Ovary (tissue), 9 donors: ENCODE results near the gene UGP2. TPM values are rescaled to one million over a fixed set of nuclear protein-coding genes. Genes with fewer than 3 reads are reported as not detected.

Experiments
- DNase-seq, 5 donors: peaks; one replicate each; pipeline ENCODE4 v3.0.0-alpha.2; 2019 to 2020
- H3K27ac ChIP-seq, 2 donors: fragments of 200-600 bp; one replicate each; pipeline versions ENCODE4 v1.5.1 to v1.8.0; 2019 to 2022
- H3K27me3 ChIP-seq: fragments of 200-600 bp; one replicate; pipeline ENCODE4 v1.8.0; 2022
- H3K36me3 ChIP-seq: fragments of 200-600 bp; sonication (generic); one replicate; pipeline ENCODE4 v1.5.1; 2019
- H3K4me1 ChIP-seq: one replicate; pipeline ENCODE4 v1.8.1; 2013; ENCODE audit warnings: mild to moderate bottlenecking, moderate library complexity; ENCODE audit not compliant: insufficient read depth
- H3K4me3 ChIP-seq: fragments of 200-600 bp; sonication (generic); one replicate; pipeline ENCODE4 v1.5.1; 2017
- H3K9me3 ChIP-seq, 2 donors: fragments of 200-600 bp in 1 of 2; sonication (generic) in 1 of 2; one replicate each; pipeline versions ENCODE4 v1.5.1 to v1.8.1; 2013 to 2019; ENCODE audit warnings: mild to moderate bottlenecking in 1 of 2, moderate library complexity in 1 of 2
- EP300 ChIP-seq: sonication (generic); formaldehyde crosslinking; IDR thresholded peaks from one replicate; pipeline ENCODE4 v1.6.1; 2017; ENCODE audit warnings: antibody characterized with exemption
- POLR2A ChIP-seq: fragments of 450-650 bp; IDR thresholded peaks from one replicate; pipeline ENCODE4 v1.6.1; 2017; ENCODE audit warnings: antibody characterized with exemption, mild to moderate bottlenecking, moderate library complexity
- WGBS, 3 donors: extraction: QIAGEN DNeasy Blood & Tissue Kit in 1 of 3; methylation state at CpG; one replicate each; pipeline versions ENCODE4 v1.1.5 to v1.1.7; 2013 to 2017; 5-methylcytosine and 5-hydroxymethylcytosine counted together
- intact Hi-C, 4 donors: fragments of 100-400 bp; cut with DNase I; formaldehyde crosslinking; loops; one replicate each; pipeline versions ENCODE4 v1.11.0 to v1.15.1; 2022 to 2023
- polyA plus RNA-seq, 2 donors: library from polyadenylated mRNA; stranded (reverse); fragments of 200-250 nt in 1 of 2; fragments of 350-450 nt in 1 of 2; fragmentation: Illumina TruSeq in 1 of 2; extraction: RNeasy Lipid Tissue Mini Kit (QIAGEN cat#74804) in 1 of 2; gene quantifications; one replicate each; pipeline ENCODE4 v1.2.3, GENCODE V29; 2013 to 2014
- total RNA-seq, 7 donors: library from RNA; depleted of rRNA in 2 of 7; stranded (reverse); fragments of >200 nt in 2 of 7; fragmentation: NEBNext Ultra II Directional in 3 of 7; extraction: Animal tissue kit (Norgen Biotek cat#: 25700) in 3 of 7; gene quantifications; one replicate each; pipeline versions ENCODE4 v1.1.0 to v1.2.4, GENCODE V29; 2016 to 2023
- TF ChIP-seq, protein P1 (sequence below), 3 donors: fragments of 450-650 bp in 2 of 3; fragments of 200-600 bp in 1 of 3; IDR thresholded peaks; one replicate each; pipeline versions ENCODE4 v1.5.1 to v1.8.0; 2016 to 2022; ENCODE audit warnings: antibody characterized with exemption in 3 of 3, mild to moderate bottlenecking in 1 of 3
- donor health status: DM: no; HTN: no; CAD: no; lungs with moderate emphysema.
- donor health status: DM: no; HTN: no; CAD: no.
- donor health status: Bipolar disorder and iron deficiency.
- donor health status: DM: yes; HTN: yes; CAD: no.
- donor health status: DM: no; HTN: no; CAD: no.
- donor health status: DM: yes; HTN: yes; CAD: no.

UGP2 gene
- total and polyA plus RNA-seq, 9 donors, result 63.7 to 129 (median 85.1) TPM

DNA sequence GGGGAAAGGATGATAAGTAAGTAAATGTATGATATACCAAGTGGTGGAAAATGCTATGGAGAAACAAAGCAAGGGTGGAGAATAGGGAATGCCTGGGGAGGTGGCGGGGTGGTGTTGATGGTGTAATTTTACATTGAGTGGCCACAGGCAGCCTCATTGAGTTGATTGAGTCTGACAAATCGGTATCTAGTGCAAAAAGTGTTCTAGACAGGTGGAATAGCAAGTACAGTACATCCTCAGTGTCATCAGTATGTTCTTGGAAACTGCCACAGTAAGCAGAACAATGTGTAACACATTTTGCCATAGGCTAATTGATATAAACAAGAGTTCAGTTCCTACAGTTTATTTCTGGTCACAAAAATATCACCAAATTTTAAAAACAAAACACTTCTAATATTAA is 46.4 kb downstream of the UGP2 start:
- Histone ChIP-seq H3K27ac (no peak overlapping the region), H3K4me1 (no peaks in the 10 kb centered on the region), H3K9me3 (no peaks in the 10 kb centered on the region), H3K36me3 (no peaks in the 10 kb centered on the region), H3K4me3 (no peak overlapping the region), H3K27me3 (no peaks in the 10 kb centered on the region)
- DNase-seq, result no peak
- 91 to 95% (median 92%) methylated on average over 2 of the region's 2 CpGs for WGBS, 3 donors
- intact Hi-C loops, result loop anchor here in 1 of 4 donors (10.0 kb wide), 1 partner anchor 193 kb away; no protein-coding TSS in a partner anchor
- TF ChIP-seq POLR2A (no peak), EP300 (no peak)
- TF ChIP-seq, protein P1, sequence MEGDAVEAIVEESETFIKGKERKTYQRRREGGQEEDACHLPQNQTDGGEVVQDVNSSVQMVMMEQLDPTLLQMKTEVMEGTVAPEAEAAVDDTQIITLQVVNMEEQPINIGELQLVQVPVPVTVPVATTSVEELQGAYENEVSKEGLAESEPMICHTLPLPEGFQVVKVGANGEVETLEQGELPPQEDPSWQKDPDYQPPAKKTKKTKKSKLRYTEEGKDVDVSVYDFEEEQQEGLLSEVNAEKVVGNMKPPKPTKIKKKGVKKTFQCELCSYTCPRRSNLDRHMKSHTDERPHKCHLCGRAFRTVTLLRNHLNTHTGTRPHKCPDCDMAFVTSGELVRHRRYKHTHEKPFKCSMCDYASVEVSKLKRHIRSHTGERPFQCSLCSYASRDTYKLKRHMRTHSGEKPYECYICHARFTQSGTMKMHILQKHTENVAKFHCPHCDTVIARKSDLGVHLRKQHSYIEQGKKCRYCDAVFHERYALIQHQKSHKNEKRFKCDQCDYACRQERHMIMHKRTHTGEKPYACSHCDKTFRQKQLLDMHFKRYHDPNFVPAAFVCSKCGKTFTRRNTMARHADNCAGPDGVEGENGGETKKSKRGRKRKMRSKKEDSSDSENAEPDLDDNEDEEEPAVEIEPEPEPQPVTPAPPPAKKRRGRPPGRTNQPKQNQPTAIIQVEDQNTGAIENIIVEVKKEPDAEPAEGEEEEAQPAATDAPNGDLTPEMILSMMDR (IDR thresholded peaks at IDR 0.05), result no peak

DNA sequence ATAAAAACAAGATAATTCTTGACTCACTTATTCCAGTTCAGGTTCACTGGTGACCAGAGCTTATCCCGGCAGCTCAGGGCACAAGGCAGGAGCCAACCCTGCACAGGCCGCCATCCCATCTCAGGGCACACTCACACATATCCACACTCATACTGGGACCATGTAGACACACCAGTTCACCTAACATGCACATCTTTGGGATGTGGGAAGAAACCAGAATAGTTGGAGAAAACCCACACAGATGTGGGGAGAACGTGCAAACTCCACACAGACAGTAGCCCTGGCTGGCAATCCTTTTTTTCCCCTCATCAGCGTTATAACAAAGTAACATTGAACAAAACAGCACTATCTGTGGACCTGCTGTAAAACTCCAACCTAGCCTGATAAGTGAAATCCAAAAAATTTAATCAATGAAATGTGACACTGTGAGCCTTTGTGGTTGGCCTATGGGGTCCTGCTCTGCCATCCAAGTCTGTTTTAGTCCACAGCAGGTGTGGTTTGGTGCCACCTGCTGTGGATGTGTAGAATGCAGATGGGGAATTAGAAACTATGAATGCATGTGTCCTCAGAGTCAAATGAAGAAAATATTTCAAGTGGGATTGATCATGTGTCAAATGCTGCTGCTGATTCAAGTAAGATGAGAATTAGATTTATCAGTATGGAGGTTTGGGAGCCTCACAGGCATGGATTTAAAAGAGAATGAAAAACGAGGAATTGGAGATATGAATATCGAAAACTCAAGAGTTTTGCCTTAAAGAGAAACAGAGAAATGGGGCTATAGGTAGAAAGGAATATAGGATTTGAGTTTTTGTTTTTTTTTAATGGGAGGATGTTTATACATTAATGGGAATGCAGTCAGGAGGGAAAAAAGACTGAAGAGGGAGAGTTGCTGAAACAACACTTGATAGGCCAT is 47.0 kb downstream of the UGP2 start:
- intact Hi-C loops, result loop anchor here in 1 of 4 donors (10.0 kb wide), 1 partner anchor 194 kb away; no protein-coding TSS in a partner anchor

DNA sequence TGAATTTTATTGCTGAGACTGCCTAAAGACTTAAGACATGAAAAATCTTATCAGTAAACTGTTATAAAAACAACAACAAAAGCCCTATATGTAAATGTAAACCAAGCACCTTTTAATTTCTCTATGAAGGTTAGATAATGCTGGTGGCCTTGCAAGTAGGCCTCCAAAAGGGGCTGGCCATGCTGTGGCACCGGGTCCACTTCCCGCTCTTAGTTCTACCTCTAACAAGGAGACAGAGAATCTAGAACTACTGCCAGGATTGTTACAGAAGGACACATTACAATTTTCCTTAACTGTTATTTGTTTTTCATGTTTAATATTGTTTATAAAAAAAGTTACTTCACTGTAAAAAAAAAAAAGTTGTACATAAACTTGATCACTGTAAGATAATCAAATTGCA is 49.0 kb downstream of the UGP2 start:
- Histone ChIP-seq H3K36me3 (no peaks in the 10 kb centered on the region), H3K9me3 (no peaks in the 10 kb centered on the region), H3K4me3 (no peak overlapping the region), H3K4me1 (peaks cover 2% of the 10 kb centered on the region), H3K27ac (no peak overlapping the region), H3K27me3 (no peaks in the 10 kb centered on the region)
- 90 to 93% (median 92%) methylated on average over 2 of the region's 2 CpGs for WGBS, 3 donors
- no peak for DNase-seq
- TF ChIP-seq, protein P1 (IDR thresholded peaks at IDR 0.05), result no peak
- TF ChIP-seq POLR2A (no peak), EP300 (no peak)
- intact Hi-C loops, result no loop called here

More for the DNA sequence above, 47.0 kb downstream of the UGP2 start:
- Histone ChIP-seq H3K4me3 (no peak overlapping the region), H3K4me1 (peaks cover 2% of the 10 kb centered on the region), H3K27me3 (no peaks in the 10 kb centered on the region), H3K36me3 (no peaks in the 10 kb centered on the region), H3K9me3 (no peaks in the 10 kb centered on the region), H3K27ac (no peak overlapping the region)
- peak in 4 of 5 donors; percentile 25 to 40 (median 33) for DNase-seq
- 81 to 86% (median 82%) methylated on average over 6 of the region's 6 CpGs for WGBS, 3 donors
- TF ChIP-seq, protein P1 (IDR thresholded peaks at IDR 0.05), result peak in 2 of 3 donors; percentile 34 to 63
- TF ChIP-seq POLR2A, result no peak

DNA sequence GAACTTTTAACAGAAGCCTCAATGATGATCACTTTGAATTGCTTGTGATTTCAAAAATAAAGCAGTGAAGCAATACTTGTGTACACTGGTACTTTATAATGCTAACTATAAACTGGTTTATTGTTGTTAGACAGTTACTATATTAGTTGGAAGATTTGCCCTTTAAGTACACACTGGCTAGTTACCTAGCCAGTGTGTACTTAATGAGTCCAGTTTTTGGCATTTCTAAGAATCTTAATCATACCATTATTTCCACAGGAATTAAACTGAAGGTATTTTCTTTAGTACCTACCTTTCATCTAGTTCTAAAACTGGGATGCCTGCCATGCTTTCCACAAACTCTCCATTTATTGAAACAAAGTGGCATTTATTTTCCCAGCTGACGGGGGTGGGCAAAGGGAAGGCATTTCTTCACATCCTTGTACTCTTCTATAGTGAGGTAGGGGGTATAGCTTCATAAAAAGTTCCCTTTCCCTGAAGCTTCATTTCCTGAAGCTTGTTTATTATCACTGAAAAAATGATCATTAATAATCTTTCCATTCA is 49.9 kb downstream of the UGP2 start:
- H3K4me3 ChIP-seq, result no peak overlapping the region
- WGBS, 3 donors, result 62 to 79% (median 75%) methylated on average over 1 of the region's 1 CpG
- TF ChIP-seq POLR2A (no peak), EP300 (no peak)
- TF ChIP-seq, protein P1 (IDR thresholded peaks at IDR 0.05), result no peak
- intact Hi-C loops, result no loop called here
- H3K36me3 ChIP-seq, result no peaks in the 10 kb centered on the region
- H3K27ac ChIP-seq, result no peak overlapping the region
- no peak for DNase-seq
- H3K4me1 ChIP-seq, result peaks cover 2% of the 10 kb centered on the region
- no peaks in the 10 kb centered on the region for H3K27me3 ChIP-seq
- no peaks in the 10 kb centered on the region for H3K9me3 ChIP-seq
